NCI-H1417 (cell line): Measurements from ENCODE around the gene HSD17B1.

Source experiments
- DNase-seq, 3 experiments: peaks; one replicate each; lab custom pipeline; 2025; lab: John Stamatoyannopoulos, UW

Gene HSD17B1

GRCh38 chr17:42566883-42567573 is 14.3 kb downstream of the HSD17B1 start, which contains the start of gene MLX:
Gene MLX, plus strand, starts transcription at chr17:42567100. Its CDS starts 25 bp downstream, at chr17:42567125.
- peak; percentile 93 to 96 (median 96) for DNase-seq

- no peak for DNase-seq
These were observed 15.8 kb downstream of the HSD17B1 start for GRCh38 chr17:42568341-42569111.

- DNase-seq = no peak
These were observed 18.9 kb downstream of the HSD17B1 start for GRCh38 chr17:42571435-42572225.

GRCh38 chr17:42573095-42573494 is 20.4 kb downstream of the HSD17B1 start:
- DNase-seq = no peak

GRCh38 chr17:42574463-42574862 is 21.7 kb downstream of the HSD17B1 start:
- no peak for DNase-seq

- no peak for DNase-seq
These were observed 24.4 kb downstream of the HSD17B1 start for GRCh38 chr17:42577140-42577531.

- DNase-seq = peak; percentile 90 to 95 (median 91)
These were observed 25.0 kb downstream of the HSD17B1 start, which contains the start of gene PSMC3IP for GRCh38 chr17:42577532-42578281. Gene PSMC3IP, minus strand, starts transcription at chr17:42577729. Its CDS starts 43 bp downstream, at chr17:42577686.

- peak; percentile 71 to 87 (median 72) for DNase-seq
These were observed 25.7 kb downstream of the HSD17B1 start for GRCh38 chr17:42578282-42578869.

GRCh38 chr17:42579794-42580551 is 27.2 kb downstream of the HSD17B1 start:
- no peak for DNase-seq

- DNase-seq = no peak
These were observed 29.1 kb downstream of the HSD17B1 start for GRCh38 chr17:42581744-42582270.

GRCh38 chr17:42584880-42585279 is 32.2 kb downstream of the HSD17B1 start:
- no peak for DNase-seq

GRCh38 chr17:42585353-42585752 is 32.6 kb downstream of the HSD17B1 start:
- no peak for DNase-seq

GRCh38 chr17:42586514-42587230 is 33.9 kb downstream of the HSD17B1 start:
- DNase-seq = no peak

GRCh38 chr17:42590886-42591285 is 38.2 kb downstream of the HSD17B1 start:
- DNase-seq = no peak

GRCh38 chr17:42591411-42591810 is 38.7 kb downstream of the HSD17B1 start:
- no peak for DNase-seq

- DNase-seq = no peak
These were observed 43.7 kb downstream of the HSD17B1 start for GRCh38 chr17:42596386-42596785.

- peak in 2 of 3 experiments; percentile 36 to 53 for DNase-seq
These were observed 46.2 kb downstream of the HSD17B1 start for GRCh38 chr17:42598905-42599304.

- DNase-seq = peak in 2 of 3 experiments; percentile 23 to 78
These were observed 50.6 kb downstream of the HSD17B1 start for GRCh38 chr17:42603318-42603717.
